RWPE2 (cell line): ENCODE measurements around the gene FNIP2.
"Not testable (repeated sequence)": the region's sequence is repeated elsewhere in the genome, so short reads cannot be mapped to it uniquely, and the experiment has no call there.

ENCODE experiments used
- ATAC-seq: fragments of 200-7000 bp; cut with Tn5 transposase; 3 replicates; pipeline ENCODE4 v1.9.1; 2021; ENCODE audit warnings: low read depth
- DNase-seq: peaks from one replicate; pipeline ENCODE4 v3.0.0-alpha.2; 2020; ENCODE audit warnings: low spot score
- H3K27ac ChIP-seq: fragments of 450-650 bp; 2 replicates; pipeline ENCODE4 v1.5.1; 2017; ENCODE audit warnings: mild to moderate bottlenecking; ENCODE audit not compliant: poor library complexity, severe bottlenecking
- H3K27me3 ChIP-seq: fragments of 250-450 bp; sonication (Bioruptor Pico); 2 replicates; pipeline ENCODE4 v1.5.1; 2021; ENCODE audit warnings: mild to moderate bottlenecking, moderate library complexity; ENCODE audit not compliant: insufficient read depth, poor library complexity, severe bottlenecking
- H3K36me3 ChIP-seq: fragments of 250-450 bp; sonication (Bioruptor Pico); 2 replicates; pipeline ENCODE4 v1.5.1; 2020; ENCODE audit warnings: low read depth, mild to moderate bottlenecking, moderate library complexity
- H3K4me1 ChIP-seq: fragments of 250-450 bp; sonication (Bioruptor Pico); 2 replicates; pipeline ENCODE4 v1.5.1; 2021; ENCODE audit warnings: mild to moderate bottlenecking, moderate library complexity; ENCODE audit not compliant: insufficient read depth, poor library complexity, severe bottlenecking
- H3K4me3 ChIP-seq: fragments of 250-450 bp; sonication (Bioruptor Pico); 2 replicates; pipeline ENCODE4 v1.5.1; 2021; ENCODE audit warnings: mild to moderate bottlenecking, moderate library complexity; ENCODE audit not compliant: severe bottlenecking
- H3K9me3 ChIP-seq: fragments of 250-450 bp; sonication (Bioruptor Pico); 2 replicates; pipeline ENCODE4 v1.5.1; 2021; ENCODE audit warnings: mild to moderate bottlenecking, moderate library complexity; ENCODE audit not compliant: severe bottlenecking
- TF ChIP-seq, protein P1 (sequence below): fragments of 450-650 bp; IDR thresholded peaks from one replicate; pipeline ENCODE4 v1.5.1; 2017; ENCODE audit warnings: mild to moderate bottlenecking, moderate library complexity; ENCODE audit not compliant: poor library complexity, severe bottlenecking

FNIP2 gene

DNA sequence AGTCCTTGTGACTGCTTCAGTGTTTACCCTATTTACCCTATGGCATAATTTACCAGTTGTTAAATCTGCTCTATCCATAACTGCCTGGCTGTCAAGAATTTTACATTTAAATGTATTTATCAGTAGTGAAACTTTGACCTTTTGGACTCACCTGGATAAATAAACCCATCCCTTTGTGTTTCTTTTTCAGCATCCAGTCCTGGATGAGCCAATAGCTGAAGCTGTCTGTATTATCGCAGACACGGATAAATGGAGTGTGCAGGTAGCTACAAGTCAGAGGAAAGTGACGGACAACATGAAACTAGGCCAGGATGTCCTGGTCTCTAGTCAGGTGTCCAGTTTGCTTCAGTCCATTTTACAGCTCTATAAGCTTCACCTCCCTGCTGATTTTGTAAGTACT is 122.4 kb downstream of the FNIP2 start:
- no peak overlapping the region for H3K4me3 ChIP-seq
- no peak for DNase-seq

DNA sequence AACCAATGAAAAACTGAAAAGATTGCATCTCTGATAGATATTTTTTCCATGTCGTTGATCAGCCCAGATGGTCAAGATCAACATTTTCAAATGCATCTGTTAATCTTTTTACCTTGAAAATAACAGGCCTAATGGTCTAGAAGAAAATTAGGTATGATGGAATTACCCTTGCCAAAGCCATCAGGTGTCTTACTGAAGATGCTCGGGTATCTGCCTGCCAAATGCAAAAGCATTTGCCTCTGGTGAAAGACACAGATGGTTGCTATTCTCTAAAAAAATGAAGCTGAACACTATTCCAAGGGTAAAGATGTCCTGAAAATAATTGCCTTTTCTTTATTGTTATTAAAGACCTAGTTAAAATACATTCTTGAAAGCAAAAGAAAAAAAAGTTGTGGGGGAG is 126.0 kb downstream of the FNIP2 start:
- TF ChIP-seq, protein P1, sequence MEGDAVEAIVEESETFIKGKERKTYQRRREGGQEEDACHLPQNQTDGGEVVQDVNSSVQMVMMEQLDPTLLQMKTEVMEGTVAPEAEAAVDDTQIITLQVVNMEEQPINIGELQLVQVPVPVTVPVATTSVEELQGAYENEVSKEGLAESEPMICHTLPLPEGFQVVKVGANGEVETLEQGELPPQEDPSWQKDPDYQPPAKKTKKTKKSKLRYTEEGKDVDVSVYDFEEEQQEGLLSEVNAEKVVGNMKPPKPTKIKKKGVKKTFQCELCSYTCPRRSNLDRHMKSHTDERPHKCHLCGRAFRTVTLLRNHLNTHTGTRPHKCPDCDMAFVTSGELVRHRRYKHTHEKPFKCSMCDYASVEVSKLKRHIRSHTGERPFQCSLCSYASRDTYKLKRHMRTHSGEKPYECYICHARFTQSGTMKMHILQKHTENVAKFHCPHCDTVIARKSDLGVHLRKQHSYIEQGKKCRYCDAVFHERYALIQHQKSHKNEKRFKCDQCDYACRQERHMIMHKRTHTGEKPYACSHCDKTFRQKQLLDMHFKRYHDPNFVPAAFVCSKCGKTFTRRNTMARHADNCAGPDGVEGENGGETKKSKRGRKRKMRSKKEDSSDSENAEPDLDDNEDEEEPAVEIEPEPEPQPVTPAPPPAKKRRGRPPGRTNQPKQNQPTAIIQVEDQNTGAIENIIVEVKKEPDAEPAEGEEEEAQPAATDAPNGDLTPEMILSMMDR: no peak
- Histone ChIP-seq H3K27me3 (no peaks in the 10 kb centered on the region), H3K4me3 (no peak overlapping the region), H3K36me3 (no peaks in the 10 kb centered on the region), H3K27ac (no peak overlapping the region), H3K4me1 (no peaks in the 10 kb centered on the region), H3K9me3 (no peaks in the 10 kb centered on the region)
- ATAC-seq (no peak), DNase-seq (no peak)

More for the DNA sequence above, 122.4 kb downstream of the FNIP2 start:
- H3K4me1 ChIP-seq: no peaks in the 10 kb centered on the region
- H3K9me3 ChIP-seq: no peaks in the 10 kb centered on the region
- H3K27ac ChIP-seq: no peak overlapping the region
- no peaks in the 10 kb centered on the region for H3K27me3 ChIP-seq
- no peaks in the 10 kb centered on the region for H3K36me3 ChIP-seq
- TF ChIP-seq, protein P1: no peak
- no peak for ATAC-seq

DNA sequence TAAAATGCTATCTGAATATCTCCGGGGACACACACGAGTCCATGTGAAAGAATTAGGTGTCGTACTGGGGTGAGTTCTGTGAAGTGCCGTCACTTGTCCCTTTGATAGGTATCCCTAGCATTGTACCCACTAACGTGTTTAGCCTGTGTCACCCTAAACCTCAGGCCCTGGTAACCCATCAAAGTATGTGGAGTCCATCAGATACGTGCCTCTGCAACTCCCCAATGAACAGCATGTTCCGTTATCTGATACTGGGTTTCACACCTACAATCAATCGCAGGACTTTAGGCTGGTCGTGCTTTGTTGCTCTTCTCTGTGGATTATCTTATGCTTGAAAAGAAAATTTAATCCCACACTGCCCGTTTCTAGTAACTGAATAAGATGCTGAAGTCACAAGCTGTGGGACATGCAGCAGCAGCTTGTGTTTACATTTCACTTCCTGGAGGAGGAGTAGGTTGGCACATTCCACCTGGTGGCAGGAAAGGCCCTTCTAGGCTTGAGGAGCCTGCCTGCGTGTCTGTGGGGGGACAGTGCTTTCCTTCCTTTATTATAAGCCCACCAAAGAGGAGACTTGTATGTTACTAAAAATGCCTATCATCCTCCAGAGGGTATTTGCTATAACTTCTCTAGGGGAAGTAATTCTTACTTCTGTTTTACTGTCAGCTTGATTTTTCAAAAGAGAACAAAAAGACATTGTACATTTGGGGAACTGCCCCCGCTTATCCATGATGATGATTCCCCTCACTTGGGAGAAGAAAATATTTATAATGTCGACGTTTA is 127.2 kb downstream of the FNIP2 start:
- no peak for DNase-seq
- Histone ChIP-seq H3K4me1 (no peaks in the 10 kb centered on the region), H3K27ac (no peak overlapping the region), H3K36me3 (no peaks in the 10 kb centered on the region), H3K9me3 (no peaks in the 10 kb centered on the region), H3K27me3 (no peaks in the 10 kb centered on the region), H3K4me3 (no peak overlapping the region)
- TF ChIP-seq, protein P1: peak; percentile 44
- peak; percentile 65 for ATAC-seq

DNA sequence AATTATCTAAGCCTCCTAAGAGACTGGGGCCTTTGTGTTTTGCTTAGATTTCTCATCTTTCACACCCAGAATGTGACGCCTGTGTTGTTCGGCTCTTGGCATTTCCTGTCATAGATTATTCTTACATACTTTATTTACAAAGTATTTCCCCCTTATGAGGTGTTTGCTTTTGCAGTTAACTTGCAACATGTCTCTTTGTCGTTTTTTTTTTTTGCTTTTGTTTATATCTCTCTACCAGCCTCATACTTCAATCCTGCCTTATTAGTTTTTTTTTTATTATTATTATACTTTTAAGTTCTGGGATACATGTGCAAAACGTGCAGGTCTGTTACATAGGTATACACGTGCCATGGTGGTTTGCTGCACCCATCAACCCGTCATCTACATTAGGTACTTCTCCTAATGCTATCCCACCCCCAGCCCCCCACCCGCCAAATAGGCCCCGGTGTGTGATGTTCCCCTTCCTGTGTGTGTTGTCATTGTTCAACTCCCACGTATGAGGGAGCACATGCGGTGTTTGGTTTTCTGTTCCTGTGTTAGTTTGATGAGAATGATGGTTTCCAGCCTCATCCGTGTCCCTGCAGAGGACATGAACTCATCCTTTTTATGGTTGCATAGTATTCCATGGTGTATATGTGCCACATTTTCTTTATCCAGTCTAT is 127.9 kb downstream of the FNIP2 start:
- H3K27me3 ChIP-seq, H3K4me3 ChIP-seq: not testable (repeated sequence)

DNA sequence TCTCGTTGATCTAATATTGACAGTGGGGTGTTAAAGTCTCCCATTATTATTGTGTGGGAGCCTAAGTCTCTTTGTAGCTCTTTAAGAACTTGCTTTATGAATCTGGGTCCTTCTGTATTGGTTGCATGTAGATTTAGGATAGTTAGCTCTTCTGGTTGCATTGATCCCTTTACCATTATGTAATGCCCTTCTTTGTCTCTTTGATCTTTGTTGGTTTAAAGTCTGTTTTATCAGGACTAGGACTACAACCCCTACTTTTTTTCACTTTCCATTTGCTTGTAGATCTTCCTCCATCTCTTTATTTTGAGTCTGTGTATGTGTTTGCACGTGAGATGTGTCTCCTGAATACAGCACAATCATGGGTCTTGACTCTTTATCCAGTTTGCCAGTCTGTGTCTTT is 131.6 kb downstream of the FNIP2 start:
- H3K27me3 ChIP-seq, H3K4me3 ChIP-seq, H3K27ac ChIP-seq, ATAC-seq, H3K36me3 ChIP-seq, H3K9me3 ChIP-seq, DNase-seq: not testable (repeated sequence)
- H3K4me1 ChIP-seq: peaks cover 10% of the 10 kb centered on the region

More for the DNA sequence above, 127.9 kb downstream of the FNIP2 start:
- not testable (repeated sequence) for H3K27ac ChIP-seq, H3K9me3 ChIP-seq, ATAC-seq, H3K36me3 ChIP-seq, H3K4me1 ChIP-seq, DNase-seq

DNA sequence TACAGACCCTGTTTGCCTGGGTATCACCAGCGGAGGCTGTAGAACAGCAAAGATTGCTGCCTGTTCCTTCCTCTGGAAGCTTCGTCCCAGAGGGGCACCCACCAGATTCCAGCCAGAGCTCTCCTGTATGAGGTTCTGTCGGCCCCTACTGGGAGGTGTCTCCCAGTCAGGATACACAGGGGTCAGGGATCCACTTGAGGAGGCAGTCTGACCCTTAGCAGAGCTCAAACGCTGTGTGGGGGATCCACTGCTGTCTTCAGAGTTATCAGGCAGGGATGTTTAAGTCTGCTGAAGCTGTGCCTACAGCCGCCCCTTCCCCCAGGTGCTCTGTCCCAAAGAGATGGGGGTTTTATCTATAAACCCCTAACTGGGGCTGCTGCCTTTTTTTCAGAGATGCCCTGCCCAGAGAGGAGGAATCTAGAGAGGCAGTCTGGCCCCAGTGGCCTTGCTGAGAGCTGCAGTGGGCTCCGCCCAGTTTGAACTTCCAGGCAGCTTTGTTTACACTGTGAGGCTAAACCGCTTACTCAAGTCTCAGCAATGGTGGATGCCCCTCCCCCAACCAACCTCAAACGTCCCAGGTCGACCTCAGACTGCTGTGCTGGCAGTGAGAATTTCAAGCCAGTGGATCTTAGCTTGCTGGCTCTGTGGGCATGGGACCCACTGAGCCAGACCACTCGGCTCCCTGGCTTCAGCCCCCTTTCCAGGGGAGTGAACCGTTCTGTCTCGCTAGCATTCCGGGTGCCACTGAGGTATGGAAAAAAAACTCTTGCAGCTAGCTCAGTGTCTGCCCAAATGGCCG is 133.7 kb downstream of the FNIP2 start:
- H3K4me3 ChIP-seq, H3K9me3 ChIP-seq, H3K27ac ChIP-seq, H3K36me3 ChIP-seq, H3K27me3 ChIP-seq: not testable (repeated sequence)
- ATAC-seq (peak; percentile 99), DNase-seq (peak; percentile 82)
- peaks cover 10% of the 10 kb centered on the region for H3K4me1 ChIP-seq
